Gastrocnemius medialis (tissue), 4 donors: Measurements from ENCODE around the gene SLC38A8. TPM values are rescaled to one million over a fixed set of nuclear protein-coding genes. Genes with fewer than 3 reads are reported as not detected.

ENCODE experiments used
- ATAC-seq, 2 donors: fragments of 150-250 bp; one replicate each; pipeline ENCODE4 v1.9.1; 2016
- DNase-seq, 2 donors: peaks; one replicate each; pipeline ENCODE4 v3.0.0-alpha.2; 2019
- H3K27ac ChIP-seq, 4 donors: fragments of 200-600 bp; sonication (generic); 1 replicate in 1 of 4; 2 replicates in 3 of 4; pipeline ENCODE4 v1.5.1; 2016 to 2018; ENCODE audit warnings: mild to moderate bottlenecking in 2 of 4, moderate library complexity in 1 of 4
- H3K27me3 ChIP-seq, 3 donors: fragments of 200-600 bp; sonication (generic) in 2 of 3; 1 replicate in 1 of 3; 2 replicates in 2 of 3; pipeline versions ENCODE4 v1.5.1 to v1.6.0; 2016 to 2019; ENCODE audit warnings: mild to moderate bottlenecking in 1 of 3, moderate library complexity in 1 of 3
- H3K36me3 ChIP-seq, 2 donors: fragments of 200-600 bp; sonication (generic) in 1 of 2; one replicate each; pipeline ENCODE4 v1.5.1; 2017 to 2018
- H3K4me1 ChIP-seq, 2 donors: fragments of 200-600 bp; sonication (generic) in 1 of 2; one replicate each; pipeline ENCODE4 v1.5.1; 2016 to 2017; ENCODE audit warnings: mild to moderate bottlenecking in 2 of 2
- H3K4me3 ChIP-seq, 4 donors: fragments of 200-600 bp; sonication (generic) in 3 of 4; 1 replicate in 1 of 4; 2 replicates in 3 of 4; pipeline ENCODE4 v1.5.1; 2016 to 2019; ENCODE audit warnings: mild to moderate bottlenecking in 2 of 4
- H3K9me3 ChIP-seq, 3 donors: fragments of 200-600 bp; sonication (generic) in 2 of 3; 1 replicate in 1 of 3; 2 replicates in 2 of 3; pipeline ENCODE4 v1.5.1; 2016 to 2019
- CTCF ChIP-seq, 5 experiments: fragments of 450-650 bp in 3 of 5; fragments of 200-600 bp in 2 of 5; sonication (generic) in 2 of 5; IDR thresholded peaks in 4 of 5; conservative IDR thresholded peaks in 1 of 5; 1 replicate in 4 of 5; 2 replicates in 1 of 5; pipeline ENCODE4 v1.5.1; 2016 to 2019; ENCODE audit warnings: antibody characterized with exemption in 5 of 5, mild to moderate bottlenecking in 3 of 5, moderate library complexity in 3 of 5
- POLR2A ChIP-seq, 2 donors: fragments of 450-650 bp; IDR thresholded peaks; one replicate each; pipeline ENCODE4 v1.6.1; 2017; ENCODE audit warnings: antibody characterized with exemption in 2 of 2, mild to moderate bottlenecking in 2 of 2, moderate library complexity in 2 of 2
- in situ Hi-C, 4 donors: fragments of 200-750 bp; cut with MboI; loops; one replicate each; pipeline versions ENCODE4 v1.15.0 to v1.8.0; 2017; ENCODE audit warnings: low sequenced_read_pairs in 4 of 4
- intact Hi-C: fragments of 100-400 bp; cut with DNase I; formaldehyde crosslinking; loops from one replicate; pipeline ENCODE4 v1.15.1; 2023; ENCODE audit warnings: low total_unique reads
- total RNA-seq, 4 donors: library from RNA; depleted of rRNA; stranded (reverse); fragments of >200 nt; gene quantifications; one replicate each; pipeline versions ENCODE4 v1.1.0 to v1.2.3, GENCODE V29; 2016

Gene SLC38A8
- total RNA-seq, 4 donors from 2014 or later, result not detected

- intact Hi-C loops (loop anchor here (5.0 kb wide), 1 partner anchor 50 kb away; no protein-coding TSS in a partner anchor), in situ Hi-C loops (loop anchor here (10.0 to 25.0 kb wide), 3 partner anchors 87 to 100 kb away; partner anchors contain the start of genes TAF1C (in 2 of the 4) and ADAD2 (in 1 of the 4))
- DNase-seq (no peak), ATAC-seq (no peak)
- no peaks in the 10 kb centered on the region for H3K4me1 ChIP-seq
- H3K27ac ChIP-seq, result no peak overlapping the region
- no peak for TF ChIP-seq CTCF (IDR thresholded peaks at IDR 0.05 in 4 of 5, conservative IDR thresholded peaks at IDR 0.05 in 1 of 5)
- TF ChIP-seq POLR2A (IDR thresholded peaks at IDR 0.05), result no peak
- H3K36me3 ChIP-seq, result peaks cover 0 to 90% of the 10 kb centered on the region in 2 donors
- H3K27me3 ChIP-seq, result no peaks in the 10 kb centered on the region
- no peaks in the 10 kb centered on the region for H3K9me3 ChIP-seq
- H3K4me3 ChIP-seq, result no peak overlapping the region
These were observed 45.0 kb upstream of the SLC38A8 start for GRCh38 chr16:84087466-84088151.

GRCh38 chr16:84087001-84087400, 44.4 kb upstream of the SLC38A8 start:
- Histone ChIP-seq H3K27ac (no peak overlapping the region), H3K4me1 (no peaks in the 10 kb centered on the region), H3K9me3 (no peaks in the 10 kb centered on the region), H3K27me3 (no peaks in the 10 kb centered on the region), H3K36me3 (peaks cover 0 to 90% of the 10 kb centered on the region in 2 donors), H3K4me3 (no peak overlapping the region)
- DNase-seq (no peak), ATAC-seq (no peak)
- TF ChIP-seq CTCF (IDR thresholded peaks at IDR 0.05 in 4 of 5, conservative IDR thresholded peaks at IDR 0.05 in 1 of 5) (no peak), POLR2A (IDR thresholded peaks at IDR 0.05) (no peak)
- in situ Hi-C loops (loop anchor here (10.0 to 25.0 kb wide), 3 partner anchors 88 to 100 kb away; partner anchors contain the start of genes TAF1C (in 2 of the 4) and ADAD2 (in 1 of the 4)), intact Hi-C loops (loop anchor here (5.0 kb wide), 1 partner anchor 50 kb away; no protein-coding TSS in a partner anchor)

DNA sequence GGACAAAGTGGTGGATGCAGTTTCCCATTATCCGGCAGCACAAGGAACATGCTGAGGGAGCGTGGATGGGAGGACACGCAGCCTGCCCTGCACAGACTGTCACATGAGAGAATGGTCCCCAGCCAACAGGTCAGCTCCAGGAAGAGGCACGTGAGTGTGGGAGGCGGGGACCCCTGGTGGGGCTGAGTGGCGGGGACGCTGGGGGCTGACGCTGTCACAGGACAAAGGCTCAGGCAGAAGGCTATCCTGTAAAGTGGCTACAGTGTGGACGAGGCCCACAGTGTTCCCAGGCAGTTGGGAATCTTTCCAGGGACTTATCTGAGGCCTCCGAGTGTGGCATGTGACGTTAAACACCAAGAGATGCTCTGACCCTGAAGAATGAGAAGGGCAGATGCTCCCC, 43.7 kb upstream of the SLC38A8 start:
- TF ChIP-seq CTCF (IDR thresholded peaks at IDR 0.05 in 4 of 5, conservative IDR thresholded peaks at IDR 0.05 in 1 of 5) (no peak), POLR2A (IDR thresholded peaks at IDR 0.05) (no peak)
- H3K27me3 ChIP-seq, result no peaks in the 10 kb centered on the region
- H3K9me3 ChIP-seq, result no peaks in the 10 kb centered on the region
- peaks cover 0 to 87% of the 10 kb centered on the region in 2 donors for H3K36me3 ChIP-seq
- ATAC-seq (no peak), DNase-seq (no peak)
- intact Hi-C loops, result loop anchor here (5.0 kb wide), 1 partner anchor 51 kb away; no protein-coding TSS in a partner anchor
- in situ Hi-C loops, result loop anchor here (10.0 to 25.0 kb wide), 3 partner anchors 88 to 101 kb away; partner anchors contain the start of genes TAF1C (in 2 of the 4) and ADAD2 (in 1 of the 4)
- no peak overlapping the region for H3K27ac ChIP-seq
- H3K4me1 ChIP-seq, result no peaks in the 10 kb centered on the region
- H3K4me3 ChIP-seq, result no peak overlapping the region

DNA sequence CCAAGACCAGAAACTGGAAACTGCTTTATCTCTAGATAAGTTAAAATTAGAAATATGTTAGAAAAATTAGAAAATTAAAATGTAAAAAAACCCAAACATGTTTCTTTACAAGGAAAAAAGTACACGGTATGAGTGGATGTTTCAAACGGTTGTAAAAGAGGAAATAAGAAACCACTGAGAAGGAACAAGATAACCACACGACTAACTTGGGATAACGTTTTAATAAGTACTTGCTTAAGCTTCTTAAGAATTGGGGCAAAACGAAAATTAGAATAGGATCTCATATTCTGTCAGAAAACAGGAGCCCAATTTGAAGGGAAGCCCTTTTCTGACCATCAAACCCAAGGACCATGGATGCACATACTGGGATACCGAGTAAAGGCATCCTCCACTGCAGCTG, 43.2 kb upstream of the SLC38A8 start:
- Histone ChIP-seq H3K4me1 (peaks cover 0 to 1% of the 10 kb centered on the region in 2 donors), H3K27me3 (no peaks in the 10 kb centered on the region), H3K27ac (no peak overlapping the region), H3K36me3 (peaks cover 0 to 88% of the 10 kb centered on the region in 2 donors), H3K4me3 (no peak overlapping the region), H3K9me3 (no peaks in the 10 kb centered on the region)
- intact Hi-C loops (loop anchor here (2.0 to 5.0 kb wide), 2 partner anchors 52 to 101 kb away; partner anchors contain the start of gene TAF1C), in situ Hi-C loops (loop anchor here (10.0 to 25.0 kb wide), 3 partner anchors 89 to 102 kb away; partner anchors contain the start of genes TAF1C (in 2 of the 4) and ADAD2 (in 1 of the 4))
- TF ChIP-seq CTCF (IDR thresholded peaks at IDR 0.05 in 4 of 5, conservative IDR thresholded peaks at IDR 0.05 in 1 of 5) (no peak), POLR2A (IDR thresholded peaks at IDR 0.05) (no peak)
- ATAC-seq (no peak), DNase-seq (no peak)
